ENCODE data around the gene IRS4.

IRS4 gene

GRCh38 chrX:108736509-108737479, at the start of gene IRS4:
IRS4 (minus strand) TSS chrX:108736563.
- DNase-seq: no peak

- no peak for DNase-seq
These were observed 36.2 kb upstream of the IRS4 start for GRCh38 chrX:108772549-108772948.

- no peak for DNase-seq
These were observed 27.2 kb upstream of the IRS4 start for GRCh38 chrX:108763559-108763958.

GRCh38 chrX:108740299-108740774, 4.0 kb upstream of the IRS4 start:
- DNase-seq: no peak

- DNase-seq: no peak
These were observed 1.4 kb upstream of the IRS4 start for GRCh38 chrX:108737754-108738153.

- no peak for DNase-seq
These were observed 469 bp downstream of the IRS4 start for GRCh38 chrX:108735679-108736508.

GRCh38 chrX:108735091-108735678, 1.2 kb downstream of the IRS4 start:
- no peak for DNase-seq

- no peak for DNase-seq
These were observed 1.9 kb downstream of the IRS4 start for GRCh38 chrX:108734426-108734825.

GRCh38 chrX:108732630-108733321, 3.6 kb downstream of the IRS4 start:
- no peak for DNase-seq

GRCh38 chrX:108731153-108731552, 5.2 kb downstream of the IRS4 start:
- DNase-seq: no peak

GRCh38 chrX:108726748-108727147, 9.6 kb downstream of the IRS4 start:
- no peak for DNase-seq

GRCh38 chrX:108722561-108722960, 13.8 kb downstream of the IRS4 start:
- DNase-seq: no peak

- no peak for DNase-seq
These were observed 23.5 kb downstream of the IRS4 start for GRCh38 chrX:108712886-108713285.

GRCh38 chrX:108704839-108705238, 31.5 kb downstream of the IRS4 start:
- no peak for DNase-seq

- DNase-seq: no peak
These were observed 33.8 kb downstream of the IRS4 start for GRCh38 chrX:108702530-108702929.

GRCh38 chrX:108701633-108702032, 34.7 kb downstream of the IRS4 start:
- no peak for DNase-seq

GRCh38 chrX:108699368-108699767, 37.0 kb downstream of the IRS4 start:
- DNase-seq: no peak

- no peak for DNase-seq
These were observed 39.7 kb downstream of the IRS4 start for GRCh38 chrX:108696690-108697089.
